ENCODE results near the gene TTBK1.

Gene TTBK1

GRCh38 chr6:43310624-43311023 lies 67.3 kb downstream of the TTBK1 start:
- Histone ChIP-seq H3K36me3 (ENCODE audit: control insufficient read depth in 1 of 2, insufficient read depth in 2 of 2, low read length in 2 of 2) (no peaks in the 10 kb centered on the region), H3K4ac (ENCODE audit: low read depth, low read length) (no peak overlapping the region), H2AK5ac (ENCODE audit: low read length) (no peak overlapping the region), H4K8ac (ENCODE audit: low read depth, low read length) (no peak overlapping the region), H2AFZ (ENCODE audit: insufficient read depth, low read length, poor library complexity) (no peak overlapping the region), H3K27me3 (ENCODE audit: insufficient read depth, low read length) (no peaks in the 10 kb centered on the region), H3K23ac (ENCODE audit: low read length) (no peak overlapping the region), H3K4me3 (ENCODE audit: low read depth, low read length) (no peak overlapping the region), H2BK12ac (ENCODE audit: low read length) (no peak overlapping the region), H3K9me3 (ENCODE audit: insufficient read depth, low read depth, low read length) (no peaks in the 10 kb centered on the region), H2BK5ac (ENCODE audit: low read depth, low read length, poor library complexity) (no peak overlapping the region), H3K27ac (ENCODE audit: low read depth, low read length) (no peak overlapping the region), H4K91ac (ENCODE audit: low read depth, low read length) (no peak overlapping the region), H3K4me1 (ENCODE audit: control insufficient read depth in 1 of 2, insufficient read depth in 2 of 2, low read length in 2 of 2) (peaks cover 0 to 4% of the 10 kb centered on the region in 2 experiments), H3K14ac (ENCODE audit: low read length) (no peak overlapping the region), H4K12ac (ENCODE audit: low read depth, low read length) (no peak overlapping the region), H3K4me2 (ENCODE audit: low read length) (no peak overlapping the region), H3K79me2 (ENCODE audit: control insufficient read depth, insufficient read depth, low read length, poor library complexity) (no peaks in the 10 kb centered on the region), H3K18ac (ENCODE audit: low read length) (no peak overlapping the region), H3K79me1 (ENCODE audit: low read length) (no peaks in the 10 kb centered on the region), H2BK120ac (ENCODE audit: insufficient read depth, low read length, poor library complexity) (no peak overlapping the region), H3K9ac (ENCODE audit: low read length) (no peak overlapping the region)
- no peak for DNase-seq

DNA sequence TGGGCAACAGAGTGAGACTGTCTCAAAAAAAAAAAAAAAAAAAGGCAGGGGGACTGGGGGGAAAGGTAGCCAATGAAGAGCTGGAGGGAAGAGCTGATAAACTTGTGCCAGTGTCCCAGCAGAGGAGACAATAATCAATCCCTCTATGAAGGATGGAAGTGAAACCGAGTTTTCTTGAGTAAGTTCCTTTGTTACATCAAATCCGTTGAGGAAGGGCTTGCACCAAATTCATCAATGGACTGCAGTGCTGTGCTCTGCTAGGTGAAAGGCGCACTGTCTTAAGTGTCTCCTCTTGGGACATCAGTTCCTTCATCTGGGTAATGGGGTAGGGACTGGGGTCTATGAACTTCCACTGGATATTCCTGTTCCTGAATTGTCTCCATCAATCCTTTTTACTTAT lies 68.4 kb downstream of the TTBK1 start:
- Histone ChIP-seq H3K4ac (ENCODE audit: low read depth, low read length) (no peak overlapping the region), H4K8ac (ENCODE audit: low read depth, low read length) (no peak overlapping the region), H3K9ac (ENCODE audit: low read length) (no peak overlapping the region), H4K12ac (ENCODE audit: low read depth, low read length) (no peak overlapping the region), H2BK12ac (ENCODE audit: low read length) (no peak overlapping the region), H3K4me3 (ENCODE audit: low read depth, low read length) (no peak overlapping the region), H3K18ac (ENCODE audit: low read length) (no peak overlapping the region), H2BK120ac (ENCODE audit: insufficient read depth, low read length, poor library complexity) (no peak overlapping the region), H3K27me3 (ENCODE audit: insufficient read depth, low read length) (no peaks in the 10 kb centered on the region), H2BK5ac (ENCODE audit: low read depth, low read length, poor library complexity) (no peak overlapping the region), H3K23ac (ENCODE audit: low read length) (no peak overlapping the region), H4K91ac (ENCODE audit: low read depth, low read length) (no peak overlapping the region), H3K4me1 (ENCODE audit: control insufficient read depth in 1 of 2, insufficient read depth in 2 of 2, low read length in 2 of 2) (peaks cover 0 to 4% of the 10 kb centered on the region in 2 experiments), H3K27ac (ENCODE audit: low read depth, low read length) (no peak overlapping the region), H3K14ac (ENCODE audit: low read length) (no peak overlapping the region), H3K4me2 (ENCODE audit: low read length) (no peak overlapping the region), H2AFZ (ENCODE audit: insufficient read depth, low read length, poor library complexity) (no peak overlapping the region), H2AK5ac (ENCODE audit: low read length) (no peak overlapping the region), H3K79me2 (ENCODE audit: control insufficient read depth, insufficient read depth, low read length, poor library complexity) (no peaks in the 10 kb centered on the region), H3K9me3 (ENCODE audit: insufficient read depth, low read depth, low read length) (no peaks in the 10 kb centered on the region), H3K36me3 (ENCODE audit: control insufficient read depth in 1 of 2, insufficient read depth in 2 of 2, low read length in 2 of 2) (no peaks in the 10 kb centered on the region), H3K79me1 (ENCODE audit: low read length) (no peaks in the 10 kb centered on the region)
- DNase-seq, result no peak
- WGBS (ENCODE audit: extremely low coverage, insufficient coverage, insufficient read length), result no CpG with 5 or more reads among the region's 3 CpGs

DNA sequence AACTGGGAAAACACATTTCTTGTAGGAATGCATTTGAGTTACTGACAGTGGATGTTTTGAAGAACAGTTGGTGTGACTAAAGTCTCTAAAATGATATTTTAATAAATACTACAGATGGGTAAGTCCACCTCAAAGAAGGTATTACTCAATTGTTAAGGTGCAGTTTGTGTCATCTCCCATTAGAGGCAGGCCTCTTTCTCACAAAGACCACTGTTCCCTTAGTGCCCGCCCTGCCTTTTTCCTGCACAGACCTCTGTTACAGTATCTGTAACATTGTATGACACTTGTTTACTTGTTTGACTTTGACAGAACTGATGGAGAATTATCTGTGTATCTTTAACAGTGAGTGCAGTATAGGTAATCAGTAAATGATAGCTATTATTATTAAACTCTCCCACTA lies 70.5 kb downstream of the TTBK1 start:
- Histone ChIP-seq H3K9me3 (ENCODE audit: insufficient read depth, low read depth, low read length) (no peaks in the 10 kb centered on the region), H4K8ac (ENCODE audit: low read depth, low read length) (no peak overlapping the region), H3K4ac (ENCODE audit: low read depth, low read length) (no peak overlapping the region), H2BK12ac (ENCODE audit: low read length) (no peak overlapping the region), H3K27ac (ENCODE audit: low read depth, low read length) (no peak overlapping the region), H2AFZ (ENCODE audit: insufficient read depth, low read length, poor library complexity) (no peak overlapping the region), H3K36me3 (ENCODE audit: control insufficient read depth in 1 of 2, insufficient read depth in 2 of 2, low read length in 2 of 2) (no peaks in the 10 kb centered on the region), H4K12ac (ENCODE audit: low read depth, low read length) (no peak overlapping the region), H2BK5ac (ENCODE audit: low read depth, low read length, poor library complexity) (no peak overlapping the region), H2BK120ac (ENCODE audit: insufficient read depth, low read length, poor library complexity) (no peak overlapping the region), H4K91ac (ENCODE audit: low read depth, low read length) (no peak overlapping the region), H3K23ac (ENCODE audit: low read length) (no peak overlapping the region), H2AK5ac (ENCODE audit: low read length) (no peak overlapping the region), H3K27me3 (ENCODE audit: insufficient read depth, low read length) (no peaks in the 10 kb centered on the region), H3K79me2 (ENCODE audit: control insufficient read depth, insufficient read depth, low read length, poor library complexity) (no peaks in the 10 kb centered on the region), H3K14ac (ENCODE audit: low read length) (no peak overlapping the region), H3K18ac (ENCODE audit: low read length) (no peak overlapping the region), H3K79me1 (ENCODE audit: low read length) (no peaks in the 10 kb centered on the region), H3K4me1 (ENCODE audit: control insufficient read depth in 1 of 2, insufficient read depth in 2 of 2, low read length in 2 of 2) (no peaks in the 10 kb centered on the region), H3K9ac (ENCODE audit: low read length) (no peak overlapping the region), H3K4me2 (ENCODE audit: low read length) (no peak overlapping the region), H3K4me3 (ENCODE audit: low read depth, low read length) (no peak overlapping the region)
- DNase-seq, result no peak
- WGBS (ENCODE audit: extremely low coverage, insufficient coverage, insufficient read length), result no CpG with 5 or more reads among the region's 1 CpG

- Histone ChIP-seq H3K4me1 (ENCODE audit: control insufficient read depth in 1 of 2, insufficient read depth in 2 of 2, low read length in 2 of 2) (no peaks in the 10 kb centered on the region), H2BK5ac (ENCODE audit: low read depth, low read length, poor library complexity) (no peak overlapping the region), H2BK12ac (ENCODE audit: low read length) (no peak overlapping the region), H3K9me3 (ENCODE audit: insufficient read depth, low read depth, low read length) (no peaks in the 10 kb centered on the region), H2BK120ac (ENCODE audit: insufficient read depth, low read length, poor library complexity) (no peak overlapping the region), H4K91ac (ENCODE audit: low read depth, low read length) (no peak overlapping the region), H3K23ac (ENCODE audit: low read length) (no peak overlapping the region), H4K8ac (ENCODE audit: low read depth, low read length) (no peak overlapping the region), H3K79me1 (ENCODE audit: low read length) (no peaks in the 10 kb centered on the region), H3K14ac (ENCODE audit: low read length) (no peak overlapping the region), H2AFZ (ENCODE audit: insufficient read depth, low read length, poor library complexity) (no peak overlapping the region), H3K9ac (ENCODE audit: low read length) (no peak overlapping the region), H3K36me3 (ENCODE audit: control insufficient read depth in 1 of 2, insufficient read depth in 2 of 2, low read length in 2 of 2) (no peaks in the 10 kb centered on the region), H3K4me3 (ENCODE audit: low read depth, low read length) (no peak overlapping the region), H3K79me2 (ENCODE audit: control insufficient read depth, insufficient read depth, low read length, poor library complexity) (no peaks in the 10 kb centered on the region), H3K18ac (ENCODE audit: low read length) (no peak overlapping the region), H3K4me2 (ENCODE audit: low read length) (no peak overlapping the region), H2AK5ac (ENCODE audit: low read length) (no peak overlapping the region), H3K27me3 (ENCODE audit: insufficient read depth, low read length) (no peaks in the 10 kb centered on the region), H4K12ac (ENCODE audit: low read depth, low read length) (no peak overlapping the region), H3K27ac (ENCODE audit: low read depth, low read length) (no peak overlapping the region), H3K4ac (ENCODE audit: low read depth, low read length) (no peak overlapping the region)
- WGBS (ENCODE audit: extremely low coverage, insufficient coverage, insufficient read length), result no CpG with 5 or more reads among the region's 2 CpGs
- DNase-seq, result no peak
Measured at GRCh38 chr6:43318011-43318410, 74.7 kb downstream of the TTBK1 start.

All from trophoblast cell (in vitro differentiated cells and primary cell).